GM12875 (cell line): Measurements from ENCODE around the gene SCNN1A.

ENCODE experiments used
- H3K4me3 ChIP-seq: one replicate; pipeline ENCODE4 v1.5.1; 2011; ENCODE audit warnings: low read depth, low read length, control low read depth
- TF ChIP-seq, protein P1 (sequence below): IDR thresholded peaks from 2 replicates; pipeline ENCODE4 v1.5.1; 2011; ENCODE audit warnings: low read depth, mild to moderate bottlenecking, control low read depth, inconsistent platforms, low read length, moderate library complexity, borderline replicate concordance; ENCODE audit not compliant: insufficient read depth

SCNN1A gene

DNA sequence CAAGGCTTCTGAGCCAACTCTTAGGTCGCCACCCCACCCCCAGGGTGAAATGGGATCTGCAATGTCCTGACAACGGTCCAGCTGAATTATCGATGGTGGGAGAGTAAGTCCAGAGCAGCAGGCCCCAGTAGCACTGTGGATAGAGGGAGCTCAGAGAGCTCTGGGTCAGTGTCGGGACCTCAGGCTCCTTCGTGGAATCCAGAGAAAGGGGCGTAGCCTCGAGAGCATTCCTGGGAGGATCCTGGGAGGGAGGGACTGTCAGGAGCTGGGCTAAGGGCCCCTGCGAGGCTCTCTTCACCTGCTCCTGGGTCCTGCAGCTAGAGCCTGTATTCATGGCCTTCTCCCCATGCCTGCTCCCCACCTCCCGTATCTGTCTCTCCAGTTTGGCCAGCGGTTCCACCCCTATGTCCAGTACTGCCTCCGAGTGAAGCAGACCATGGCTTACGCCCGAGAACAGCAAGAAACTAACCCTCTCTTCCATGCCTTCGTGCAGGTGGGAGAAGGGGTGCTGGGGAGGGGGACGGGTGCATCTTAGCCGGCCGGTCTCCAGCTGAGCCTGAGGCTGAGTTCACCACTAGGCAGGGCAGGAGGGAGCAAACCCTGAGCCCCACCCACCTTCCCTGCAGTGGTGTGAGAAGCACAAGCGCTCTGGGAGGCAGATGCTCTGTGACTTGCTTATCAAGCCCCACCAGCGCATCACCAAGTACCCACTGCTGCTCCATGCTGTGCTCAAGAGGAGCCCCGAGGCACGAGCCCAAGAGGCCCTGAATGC lies 58.3 kb downstream of the SCNN1A start:
- TF ChIP-seq, protein P1, sequence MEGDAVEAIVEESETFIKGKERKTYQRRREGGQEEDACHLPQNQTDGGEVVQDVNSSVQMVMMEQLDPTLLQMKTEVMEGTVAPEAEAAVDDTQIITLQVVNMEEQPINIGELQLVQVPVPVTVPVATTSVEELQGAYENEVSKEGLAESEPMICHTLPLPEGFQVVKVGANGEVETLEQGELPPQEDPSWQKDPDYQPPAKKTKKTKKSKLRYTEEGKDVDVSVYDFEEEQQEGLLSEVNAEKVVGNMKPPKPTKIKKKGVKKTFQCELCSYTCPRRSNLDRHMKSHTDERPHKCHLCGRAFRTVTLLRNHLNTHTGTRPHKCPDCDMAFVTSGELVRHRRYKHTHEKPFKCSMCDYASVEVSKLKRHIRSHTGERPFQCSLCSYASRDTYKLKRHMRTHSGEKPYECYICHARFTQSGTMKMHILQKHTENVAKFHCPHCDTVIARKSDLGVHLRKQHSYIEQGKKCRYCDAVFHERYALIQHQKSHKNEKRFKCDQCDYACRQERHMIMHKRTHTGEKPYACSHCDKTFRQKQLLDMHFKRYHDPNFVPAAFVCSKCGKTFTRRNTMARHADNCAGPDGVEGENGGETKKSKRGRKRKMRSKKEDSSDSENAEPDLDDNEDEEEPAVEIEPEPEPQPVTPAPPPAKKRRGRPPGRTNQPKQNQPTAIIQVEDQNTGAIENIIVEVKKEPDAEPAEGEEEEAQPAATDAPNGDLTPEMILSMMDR, result no peak

GRCh38 chr12:6315704-6316597 lies 59.4 kb downstream of the SCNN1A start:
- H3K4me3 ChIP-seq, result no peak overlapping the region
- TF ChIP-seq, protein P1, result no peak

More for the DNA sequence above, 58.3 kb downstream of the SCNN1A start:
- no peak overlapping the region for H3K4me3 ChIP-seq

DNA sequence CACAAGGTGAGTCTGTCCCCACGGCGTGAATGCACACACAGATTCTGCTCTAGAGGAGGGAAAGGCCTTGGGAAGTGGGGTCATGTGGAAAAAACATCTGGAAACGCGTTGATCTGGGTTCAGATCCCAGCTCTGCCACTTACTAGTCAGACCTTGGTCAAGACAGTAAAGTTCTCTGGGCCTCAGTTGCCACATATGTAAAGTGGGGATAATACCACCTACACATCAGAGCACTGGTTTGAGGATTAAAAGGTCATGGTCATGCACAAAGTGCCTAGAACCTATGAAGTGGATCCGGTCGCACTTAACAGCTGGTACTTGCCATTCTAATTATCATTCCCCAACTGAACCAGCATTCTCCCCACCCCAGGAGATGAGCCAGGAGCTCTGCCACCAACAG lies 60.2 kb downstream of the SCNN1A start:
- H3K4me3 ChIP-seq, result no peak overlapping the region
- TF ChIP-seq, protein P1, result no peak

DNA sequence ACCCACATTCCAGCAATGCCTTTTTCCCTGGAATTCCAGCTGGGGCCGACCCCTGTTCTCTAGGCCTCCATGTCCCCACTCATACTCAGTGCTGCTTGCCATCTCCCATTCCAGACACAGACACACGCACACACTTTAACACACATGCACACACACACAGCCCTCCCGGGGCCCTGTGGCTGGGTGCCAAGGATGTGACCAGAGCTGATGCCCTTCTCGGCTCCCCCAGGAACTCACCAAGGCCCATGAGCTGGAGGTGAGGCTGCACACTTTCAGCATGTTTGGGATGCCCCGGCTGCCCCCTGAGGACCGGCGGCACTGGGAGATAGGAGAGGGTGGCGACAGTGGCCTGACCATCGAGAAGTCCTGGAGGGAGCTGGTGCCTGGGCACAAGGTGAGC lies 60.6 kb downstream of the SCNN1A start:
- H3K4me3 ChIP-seq, result no peak overlapping the region
- TF ChIP-seq, protein P1, result no peak

- TF ChIP-seq, protein P1, result no peak
- no peak overlapping the region for H3K4me3 ChIP-seq
These were observed 61.9 kb downstream of the SCNN1A start for GRCh38 chr12:6313326-6313940.

GRCh38 chr12:6312529-6313325 lies 62.6 kb downstream of the SCNN1A start:
- H3K4me3 ChIP-seq, result no peak overlapping the region
- TF ChIP-seq, protein P1, result no peak
